HL-60 (cell line): ENCODE measurements around the gene KCNQ1.
A peak's percentile ranks its signal among the peaks of the same experiment; 100 is the strongest.

Experiments
- CTCF ChIP-seq: IDR thresholded peaks from one replicate; pipeline ENCODE4 v1.5.1; 2011; ENCODE audit warnings: low read length, control low read depth, inconsistent platforms; ENCODE audit not compliant: insufficient read depth
- GABPA ChIP-seq: IDR thresholded peaks from 2 replicates; pipeline ENCODE4 v1.6.1; 2012; ENCODE audit warnings: low read depth
- POLR2AphosphoS5 ChIP-seq: IDR thresholded peaks from 2 replicates; pipeline ENCODE4 v1.6.1; 2012; ENCODE audit warnings: low read depth
- REST ChIP-seq: IDR thresholded peaks from 2 replicates; pipeline ENCODE4 v1.6.1; 2012; ENCODE audit warnings: low read depth; ENCODE audit not compliant: insufficient replicate concordance

GRCh38 chr11:2532704-2533586, 88.1 kb downstream of the KCNQ1 start:
- no peak for TF ChIP-seq REST
- TF ChIP-seq CTCF: peak; percentile 93
- no peak for TF ChIP-seq GABPA
- no peak for TF ChIP-seq POLR2AphosphoS5
